Activated CD8-positive, alpha-beta T cell treated with anti-CD3 and anti-CD28 coated beads, Interleukin-2, amount 10 ng/mL, durations not matched to agents 7 days and 5 days (primary cell): Measurements from ENCODE around the gene WDR59. TPM values are rescaled to one million over a fixed set of nuclear protein-coding genes. Genes with fewer than 3 reads are reported as not detected.

Experiments used
- ATAC-seq: fragments of 150-1000 bp; cut with Tn5 transposase; one replicate; pipeline ENCODE4 v1.10.0; 2021; ENCODE audit warnings: moderate library complexity
- CTCF ChIA-PET: fragments of 350-600 bp; sonication (Branson Sonifier 250); formaldehyde crosslinking; loops from one replicate; lab custom pipeline; 2021; ENCODE audit warnings: antibody characterized with exemption; lab: Charles Lee
- POLR2A ChIA-PET: fragments of 350-600 bp; sonication (Branson Sonifier 250); formaldehyde crosslinking; loops from one replicate; lab custom pipeline; 2021; ENCODE audit warnings: antibody characterized with exemption; lab: Charles Lee
- DNase-seq: peaks from one replicate; pipeline ENCODE4 v3.0.0-alpha.2; 2020
- H3K27ac Mint-ChIP-seq: one replicate; pipeline ENCODE4 v1.8.0; 2021; ENCODE audit warnings: mild to moderate bottlenecking, mixed read lengths
- H3K27me3 Mint-ChIP-seq: one replicate; pipeline ENCODE4 v1.8.0; 2021; ENCODE audit warnings: low read depth, mixed read lengths
- H3K36me3 Mint-ChIP-seq: one replicate; pipeline ENCODE4 v1.8.0; 2021; ENCODE audit warnings: low read depth, mixed read lengths
- H3K4me1 Mint-ChIP-seq: one replicate; pipeline ENCODE4 v1.8.0; 2021; ENCODE audit warnings: low read depth, mixed read lengths
- H3K4me3 Mint-ChIP-seq: one replicate; pipeline ENCODE4 v1.8.0; 2021; ENCODE audit warnings: mild to moderate bottlenecking, mixed read lengths
- H3K9me3 Mint-ChIP-seq: one replicate; pipeline ENCODE4 v1.8.0; 2022; ENCODE audit warnings: mixed read lengths; ENCODE audit not compliant: insufficient read depth
- total RNA-seq, 2 experiments: library from RNA; stranded (reverse); gene quantifications; one replicate each; pipeline ENCODE4 v1.2.3, GENCODE V29; 2021

The WDR59 gene
- total RNA-seq, 2 experiments from 2014 or later: 58.3 to 63.5 TPM

- Mint-ChIP-seq H3K4me1 (peaks cover 2% of the 10 kb centered on the region), H3K27ac (no peak overlapping the region), H3K9me3 (no peaks in the 10 kb centered on the region), H3K36me3 (peaks cover 25% of the 10 kb centered on the region), H3K27me3 (no peaks in the 10 kb centered on the region), H3K4me3 (no peak overlapping the region)
- POLR2A ChIA-PET: no interaction called here
- ATAC-seq: no peak
- DNase-seq: no peak
- CTCF ChIA-PET: interaction anchor here (0.9 kb wide), 1 partner anchor 156 kb away, joined by 4 read pairs; no protein-coding TSS in a partner anchor
These were observed 30.2 kb downstream of the WDR59 start for GRCh38 chr16:74954763-74955162.

DNA sequence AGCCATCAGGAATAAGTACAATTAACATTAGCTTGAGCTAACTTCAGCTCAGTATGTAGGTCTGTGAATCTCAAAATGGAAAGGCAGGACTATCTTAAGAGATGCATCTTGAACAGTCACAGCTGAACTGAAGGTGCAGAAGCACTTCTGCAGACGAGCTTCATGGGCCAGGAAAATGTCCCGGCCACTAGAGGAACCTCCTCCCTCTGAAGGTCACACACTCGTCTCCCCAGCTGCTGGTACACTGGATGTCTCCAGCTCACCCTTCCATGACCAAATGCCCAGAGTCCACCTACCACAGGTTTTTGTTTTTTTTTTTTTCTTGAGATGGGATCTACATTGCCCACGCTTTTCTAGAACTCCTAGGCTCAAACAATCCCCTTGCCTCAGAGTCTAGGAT is 33.2 kb downstream of the WDR59 start:
- ChIA-PET CTCF (no interaction called here), POLR2A (no interaction called here)
- no peak overlapping the region for H3K4me3 Mint-ChIP-seq
- no peaks in the 10 kb centered on the region for H3K27me3 Mint-ChIP-seq
- H3K4me1 Mint-ChIP-seq: no peaks in the 10 kb centered on the region
- H3K36me3 Mint-ChIP-seq: peaks cover 27% of the 10 kb centered on the region
- no peak overlapping the region for H3K27ac Mint-ChIP-seq
- ATAC-seq: no peak
- no peaks in the 10 kb centered on the region for H3K9me3 Mint-ChIP-seq
- no peak for DNase-seq

DNA sequence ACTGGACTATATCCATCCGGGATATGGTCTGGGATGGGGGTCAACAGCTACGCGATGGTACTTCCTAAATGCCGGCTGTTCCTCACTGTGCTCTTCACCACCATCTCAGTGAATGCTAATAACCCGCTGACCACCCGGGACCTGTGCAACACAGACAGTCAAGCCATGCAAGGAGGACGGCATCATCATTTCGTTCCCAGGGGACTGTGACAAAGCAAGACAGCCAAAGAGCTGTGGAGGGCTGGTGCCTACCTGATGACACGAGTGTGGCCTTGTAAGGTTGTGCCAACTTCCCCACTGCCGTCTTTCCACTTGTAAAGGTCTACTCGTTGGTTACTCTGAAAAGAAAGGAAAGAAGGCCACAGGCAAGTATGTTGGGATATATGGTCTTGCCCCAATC is 33.7 kb downstream of the WDR59 start:
- Mint-ChIP-seq H3K9me3 (no peaks in the 10 kb centered on the region), H3K4me1 (no peaks in the 10 kb centered on the region), H3K27me3 (no peaks in the 10 kb centered on the region), H3K27ac (no peak overlapping the region), H3K36me3 (peaks cover 26% of the 10 kb centered on the region), H3K4me3 (no peak overlapping the region)
- ChIA-PET CTCF (no interaction called here), POLR2A (no interaction called here)
- no peak for ATAC-seq
- no peak for DNase-seq

DNA sequence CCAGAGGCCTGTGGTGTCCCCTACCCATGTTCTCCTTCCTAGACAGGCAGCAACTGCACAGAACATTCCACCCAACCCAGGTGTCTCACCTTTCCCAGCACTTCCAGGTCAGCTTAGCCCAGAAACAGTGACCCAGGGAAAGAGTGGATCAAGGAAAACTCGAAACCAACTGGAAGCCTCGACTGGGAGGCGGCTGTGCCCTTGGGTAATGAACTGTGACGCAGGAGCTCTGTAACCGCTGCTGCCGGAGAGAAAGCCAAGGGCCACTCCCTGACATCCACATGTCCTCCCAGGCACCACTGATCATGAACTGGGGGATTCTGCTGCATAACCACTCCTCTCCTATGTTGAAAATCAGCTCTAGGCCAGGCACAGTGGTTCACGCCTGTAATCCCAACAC is 34.4 kb downstream of the WDR59 start:
- ChIA-PET CTCF (no interaction called here), POLR2A (no interaction called here)
- Mint-ChIP-seq H3K4me1 (no peaks in the 10 kb centered on the region), H3K36me3 (peaks cover 26% of the 10 kb centered on the region), H3K27me3 (no peaks in the 10 kb centered on the region), H3K9me3 (no peaks in the 10 kb centered on the region), H3K27ac (no peak overlapping the region), H3K4me3 (no peak overlapping the region)
- DNase-seq (no peak), ATAC-seq (no peak)

DNA sequence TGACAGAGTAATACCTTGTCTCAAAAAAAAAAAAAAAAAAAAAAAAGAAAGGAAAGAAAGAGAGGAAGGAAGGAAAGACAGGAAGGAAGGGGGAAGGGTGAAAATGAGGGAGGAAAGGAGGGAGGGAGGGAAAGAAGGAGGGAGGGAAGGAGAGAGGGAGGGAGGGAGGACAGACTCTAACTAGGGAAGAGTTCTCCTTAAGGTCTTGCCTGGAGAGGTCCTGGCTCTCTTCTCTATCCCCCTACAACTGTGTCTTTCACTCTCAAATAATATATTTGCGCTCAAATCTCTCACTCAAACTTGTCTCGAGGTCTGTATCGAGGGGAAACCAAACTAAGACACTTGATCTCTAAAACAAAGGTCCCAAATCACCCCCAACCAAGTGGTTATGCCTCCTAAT is 35.6 kb downstream of the WDR59 start:
- Mint-ChIP-seq H3K27me3 (no peaks in the 10 kb centered on the region), H3K4me1 (no peaks in the 10 kb centered on the region), H3K9me3 (no peaks in the 10 kb centered on the region), H3K4me3 (no peak overlapping the region), H3K36me3 (peaks cover 22% of the 10 kb centered on the region), H3K27ac (no peak overlapping the region)
- CTCF ChIA-PET: no interaction called here
- DNase-seq: no peak
- POLR2A ChIA-PET: no interaction called here
- ATAC-seq: no peak

GRCh38 chr16:74944466-74944865 is 40.5 kb downstream of the WDR59 start:
- Mint-ChIP-seq H3K27me3 (no peaks in the 10 kb centered on the region), H3K9me3 (no peaks in the 10 kb centered on the region), H3K4me1 (no peaks in the 10 kb centered on the region), H3K4me3 (no peak overlapping the region), H3K36me3 (peaks cover 26% of the 10 kb centered on the region), H3K27ac (no peak overlapping the region)
- ChIA-PET CTCF (no interaction called here), POLR2A (no interaction called here)
- no peak for DNase-seq
- no peak for ATAC-seq

GRCh38 chr16:74942977-74943918 is 41.7 kb downstream of the WDR59 start:
- ATAC-seq (no peak), DNase-seq (no peak)
- H3K4me1 Mint-ChIP-seq: no peaks in the 10 kb centered on the region
- no peak overlapping the region for H3K4me3 Mint-ChIP-seq
- no peaks in the 10 kb centered on the region for H3K27me3 Mint-ChIP-seq
- H3K36me3 Mint-ChIP-seq: peaks cover 30% of the 10 kb centered on the region
- H3K9me3 Mint-ChIP-seq: no peaks in the 10 kb centered on the region
- ChIA-PET CTCF (no interaction called here), POLR2A (no interaction called here)
- peak overlapping the region; percentile 46 for H3K27ac Mint-ChIP-seq

- Mint-ChIP-seq H3K27ac (no peak overlapping the region), H3K4me1 (no peaks in the 10 kb centered on the region), H3K36me3 (peaks cover 32% of the 10 kb centered on the region), H3K9me3 (no peaks in the 10 kb centered on the region), H3K4me3 (no peak overlapping the region), H3K27me3 (no peaks in the 10 kb centered on the region)
- DNase-seq (no peak), ATAC-seq (no peak)
- POLR2A ChIA-PET: no interaction called here
- CTCF ChIA-PET: no interaction called here
These were observed 42.4 kb downstream of the WDR59 start for GRCh38 chr16:74942566-74942965.

- CTCF ChIA-PET: no interaction called here
- no peaks in the 10 kb centered on the region for H3K9me3 Mint-ChIP-seq
These were observed 45.2 kb downstream of the WDR59 start for GRCh38 chr16:74939688-74940087.

DNA sequence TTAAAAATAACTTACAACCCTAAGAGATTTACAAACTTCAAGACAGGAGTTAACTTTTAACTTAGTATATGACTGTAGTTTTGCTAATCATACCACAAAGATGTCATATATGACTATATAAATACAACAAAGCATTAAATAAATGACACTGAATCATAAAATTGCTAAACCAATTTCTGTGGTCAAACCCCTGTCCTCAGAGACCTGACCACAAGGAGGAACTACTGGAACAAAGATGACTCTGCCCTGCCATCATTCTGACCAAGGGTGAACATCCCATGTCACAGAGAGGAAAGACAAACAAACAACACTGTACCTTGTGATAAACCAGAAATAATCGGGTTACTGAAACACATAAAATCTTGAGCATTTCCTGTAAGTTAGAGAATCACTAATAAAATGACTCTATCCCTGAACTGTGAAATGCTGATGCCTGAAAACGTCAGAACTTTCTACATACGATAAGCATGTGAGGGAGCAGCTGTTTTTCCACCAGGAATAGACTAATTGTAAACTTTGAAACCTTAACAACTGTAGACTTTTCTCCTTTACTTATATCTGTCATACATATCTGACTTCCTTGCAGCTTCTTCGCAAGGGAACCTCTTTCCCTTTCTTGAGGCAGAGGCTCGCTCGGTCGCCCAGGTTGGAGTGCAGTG is 47.9 kb downstream of the WDR59 start:
- DNase-seq (no peak), ATAC-seq (no peak)
- CTCF ChIA-PET: interaction anchor here (1.1 kb wide), 1 partner anchor 74 kb away, joined by 3 read pairs; no protein-coding TSS in a partner anchor
- Mint-ChIP-seq H3K27me3 (no peaks in the 10 kb centered on the region), H3K4me3 (no peak overlapping the region), H3K36me3 (peaks cover 27% of the 10 kb centered on the region), H3K9me3 (no peaks in the 10 kb centered on the region), H3K27ac (peak overlapping the region; percentile 29), H3K4me1 (peaks cover 7% of the 10 kb centered on the region)
- POLR2A ChIA-PET: interaction anchor here (0.6 kb wide), 1 partner anchor 239 kb away, joined by 3 read pairs; no protein-coding TSS in a partner anchor

More at GRCh38 chr16:74939688-74940087, 45.2 kb downstream of the WDR59 start:
- ATAC-seq (no peak), DNase-seq (no peak)
- H3K4me3 Mint-ChIP-seq: no peak overlapping the region
- H3K4me1 Mint-ChIP-seq: peaks cover 7% of the 10 kb centered on the region
- H3K27me3 Mint-ChIP-seq: no peaks in the 10 kb centered on the region
- POLR2A ChIA-PET: no interaction called here
- H3K27ac Mint-ChIP-seq: no peak overlapping the region
- peaks cover 35% of the 10 kb centered on the region for H3K36me3 Mint-ChIP-seq

DNA sequence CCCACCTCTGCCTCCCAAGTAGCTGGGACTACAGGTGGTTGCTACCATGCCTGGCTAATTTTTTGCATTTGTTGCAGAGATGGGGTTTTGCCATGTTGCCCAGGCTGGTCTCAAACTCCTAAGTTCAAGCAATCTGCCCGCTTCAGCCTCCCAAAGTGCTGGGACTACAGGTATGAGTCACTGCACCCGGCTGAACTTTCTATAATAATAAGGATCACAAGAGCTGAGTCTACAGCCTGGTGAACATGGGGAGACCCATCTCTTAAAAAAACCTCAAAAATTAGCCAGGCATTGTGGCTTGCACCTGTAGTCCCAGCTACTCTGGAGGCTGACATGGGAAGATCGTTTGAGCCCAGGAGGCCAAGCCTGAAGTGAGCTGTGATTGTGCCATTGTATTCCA is 53.5 kb downstream of the WDR59 start:
- Mint-ChIP-seq H3K9me3 (no peaks in the 10 kb centered on the region), H3K4me3 (no peak overlapping the region), H3K4me1 (no peaks in the 10 kb centered on the region), H3K27me3 (no peaks in the 10 kb centered on the region), H3K27ac (no peak overlapping the region), H3K36me3 (peaks cover 14% of the 10 kb centered on the region)
- POLR2A ChIA-PET: interaction anchor here (0.5 kb wide), 1 partner anchor 1393 kb away, joined by 3 read pairs; no protein-coding TSS in a partner anchor
- no peak for ATAC-seq
- no peak for DNase-seq
- CTCF ChIA-PET: no interaction called here

DNA sequence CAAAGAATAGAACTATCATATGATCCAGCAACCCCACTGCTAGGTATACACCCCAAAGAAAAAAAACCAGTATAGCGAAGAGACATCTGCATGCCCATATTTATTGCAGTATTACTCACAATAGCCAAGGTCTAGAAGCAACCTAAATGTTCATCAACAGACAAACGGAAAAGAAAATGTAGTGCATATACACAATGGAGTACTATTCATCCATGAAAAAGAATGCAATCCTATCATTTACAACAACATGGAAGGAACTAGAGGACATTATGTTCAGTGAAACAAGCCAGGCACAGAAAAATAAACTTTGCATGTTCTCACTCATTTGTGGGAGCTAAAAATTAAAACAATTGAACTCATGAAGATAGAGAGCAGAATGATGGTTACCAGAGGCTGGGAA is 55.3 kb downstream of the WDR59 start:
- H3K36me3 Mint-ChIP-seq: peaks cover 12% of the 10 kb centered on the region
- no peaks in the 10 kb centered on the region for H3K4me1 Mint-ChIP-seq
- H3K9me3 Mint-ChIP-seq: no peaks in the 10 kb centered on the region
- H3K4me3 Mint-ChIP-seq: no peak overlapping the region
- POLR2A ChIA-PET: no interaction called here
- ATAC-seq: no peak
- no peaks in the 10 kb centered on the region for H3K27me3 Mint-ChIP-seq
- DNase-seq: no peak
- CTCF ChIA-PET: no interaction called here
- H3K27ac Mint-ChIP-seq: no peak overlapping the region
